IMR-90 (cell line): ENCODE data around the gene PGLYRP2. TPM values are rescaled to one million over a fixed set of nuclear protein-coding genes. Genes with fewer than 3 reads are reported as not detected.

Experiments
- ATAC-seq: fragments of 200-7000 bp; cut with Tn5 transposase; 2 replicates; pipeline ENCODE4 v1.9.1; 2020; ENCODE audit warnings: low read depth, mild to moderate bottlenecking, moderate library complexity
- BruUV-seq: library from RNA; stranded (reverse); fragments of 400-500 nt; replicated peaks from 2 replicates; lab custom pipeline; 2021; lab: Mats Ljungman, UMichigan
- CTCF ChIA-PET: fragments of 300-600 bp; formaldehyde crosslinking; extraction: SDS; loops from one replicate; lab custom pipeline; 2021; ENCODE audit warnings: antibody characterized with exemption; lab: Yijun Ruan, JAX
- POLR2A ChIA-PET: fragments of 300-600 bp; sonication (Branson Sonifier 250); formaldehyde crosslinking; loops from one replicate; lab custom pipeline; 2022; ENCODE audit warnings: antibody characterized with exemption; ENCODE audit not compliant: unreplicated experiment; lab: Charles Lee
- DNase-seq: peaks from one replicate; pipeline ENCODE4 v3.0.0; 2013
- H2AFZ ChIP-seq: replicated peaks from 2 replicates; pipeline ENCODE3; 2013; ENCODE audit warnings: low read length, mild to moderate bottlenecking; ENCODE audit not compliant: poor library complexity
- H2AK5ac ChIP-seq: 2 replicates; pipeline ENCODE4 v1.6.1; 2013; ENCODE audit warnings: low read depth, low read length, inconsistent platforms
- H2AK9ac ChIP-seq: replicated peaks from 2 replicates; pipeline ENCODE3; 2013; ENCODE audit warnings: mild to moderate bottlenecking, low read depth, low read length, moderate library complexity; ENCODE audit not compliant: poor library complexity
- H2BK120ac ChIP-seq: 2 replicates; pipeline ENCODE4 v1.6.1; 2013; ENCODE audit warnings: low read depth, low read length, inconsistent platforms
- H2BK15ac ChIP-seq: 3 replicates; pipeline ENCODE4 v1.6.1; 2013; ENCODE audit warnings: low read depth, low read length, inconsistent platforms
- H2BK20ac ChIP-seq: 2 replicates; pipeline ENCODE4 v1.6.1; 2013; ENCODE audit warnings: low read depth, mild to moderate bottlenecking, inconsistent platforms, low read length, moderate library complexity
- H2BK5ac ChIP-seq: 2 replicates; pipeline ENCODE4 v1.6.1; 2013; ENCODE audit warnings: mild to moderate bottlenecking, low read depth, low read length, inconsistent platforms; ENCODE audit not compliant: poor library complexity, severe bottlenecking
- H3K14ac ChIP-seq: replicated peaks from 2 replicates; pipeline ENCODE4 v1.6.1; 2013; ENCODE audit warnings: low read depth, low read length, inconsistent platforms
- H3K18ac ChIP-seq: 2 replicates; pipeline ENCODE4 v1.6.1; 2013; ENCODE audit warnings: low read depth, low read length, control low read depth
- H3K23ac ChIP-seq: 2 replicates; pipeline ENCODE4 v1.6.1; 2013; ENCODE audit warnings: low read depth, low read length, inconsistent platforms
- H3K27ac ChIP-seq: 2 replicates; pipeline ENCODE4 v1.5.1; 2013; ENCODE audit warnings: mild to moderate bottlenecking, control low read depth, low read length; ENCODE audit not compliant: insufficient read depth
- H3K27me3 ChIP-seq: 2 replicates; pipeline ENCODE4 v1.6.1; 2013; ENCODE audit warnings: low read length; ENCODE audit not compliant: control insufficient read depth, insufficient read depth
- H3K36me3 ChIP-seq: 2 replicates; pipeline ENCODE4 v1.6.1; 2013; ENCODE audit warnings: low read length, mixed read lengths; ENCODE audit not compliant: control insufficient read depth, insufficient read depth
- H3K4ac ChIP-seq: 2 replicates; pipeline ENCODE4 v1.6.1; 2013; ENCODE audit warnings: low read depth, low read length, inconsistent platforms
- H3K4me1 ChIP-seq: 2 replicates; pipeline ENCODE4 v1.6.1; 2013; ENCODE audit warnings: low read length, mixed read lengths; ENCODE audit not compliant: control insufficient read depth, insufficient read depth
- H3K4me2 ChIP-seq: 2 replicates; pipeline ENCODE4 v1.6.1; 2013; ENCODE audit warnings: low read depth, mild to moderate bottlenecking, control low read depth, low read length, moderate library complexity
- H3K4me3 ChIP-seq: 2 replicates; pipeline ENCODE4 v1.5.1; 2013; ENCODE audit warnings: low read depth, mild to moderate bottlenecking, control low read depth, low read length, moderate library complexity; ENCODE audit not compliant: insufficient read depth
- H3K56ac ChIP-seq: 2 replicates; pipeline ENCODE4 v1.6.1; 2013; ENCODE audit warnings: low read length, inconsistent platforms; ENCODE audit not compliant: insufficient read depth; ENCODE audit errors: extremely low read depth
- H3K79me1 ChIP-seq, 2 experiments: 2 replicates each; pipeline ENCODE4 v1.6.1; 2013; ENCODE audit warnings: low read length in 2 of 2, inconsistent platforms in 1 of 2, low read depth in 1 of 2
- H3K9ac ChIP-seq: 2 replicates; pipeline ENCODE4 v1.6.1; 2013; ENCODE audit warnings: low read depth, low read length, control low read depth
- H3K9me1 ChIP-seq: 2 replicates; pipeline ENCODE4 v1.6.1; 2013; ENCODE audit warnings: low read length, inconsistent platforms; ENCODE audit not compliant: insufficient read depth
- H3K9me3 ChIP-seq: 2 replicates; pipeline ENCODE4 v1.6.1; 2013; ENCODE audit warnings: low read length; ENCODE audit not compliant: control insufficient read depth, insufficient read depth
- H4K20me1 ChIP-seq: 2 replicates; pipeline ENCODE4 v1.6.1; 2013; ENCODE audit warnings: low read length, inconsistent platforms; ENCODE audit not compliant: insufficient read depth
- H4K5ac ChIP-seq: 2 replicates; pipeline ENCODE4 v1.6.1; 2013; ENCODE audit warnings: mild to moderate bottlenecking, low read depth, low read length, control low read depth
- H4K8ac ChIP-seq, 2 experiments: 2 replicates each; pipeline ENCODE4 v1.6.1; 2013; ENCODE audit warnings: low read depth in 2 of 2, low read length in 2 of 2, control low read depth in 1 of 2, inconsistent platforms in 1 of 2
- H4K91ac ChIP-seq: 2 replicates; pipeline ENCODE4 v1.6.1; 2013; ENCODE audit warnings: low read depth, low read length, inconsistent platforms; ENCODE audit not compliant: insufficient read depth
- BHLHE40 ChIP-seq: fragments of 150-350 bp; IDR thresholded peaks from 2 replicates; pipeline ENCODE4 v1.6.1; 2016; ENCODE audit warnings: mild to moderate bottlenecking, low read depth, low read length
- CEBPB ChIP-seq: IDR thresholded peaks from 2 replicates; pipeline ENCODE4 v1.6.1; 2012; ENCODE audit warnings: low read depth, low read length, improper control_type of control experiment
- CHD1 ChIP-seq: IDR thresholded peaks from 2 replicates; pipeline ENCODE4 v1.6.1; 2012; ENCODE audit warnings: low read depth, low read length, improper control_type of control experiment
- CTCF ChIP-seq: conservative IDR thresholded peaks from 2 replicates; pipeline ENCODE4 v1.5.1; 2012; ENCODE audit warnings: mild to moderate bottlenecking, low read depth, low read length, improper control_type of control experiment
- FOS ChIP-seq: fragments of 150-350 bp; IDR thresholded peaks from 2 replicates; pipeline ENCODE4 v1.6.1; 2016; ENCODE audit warnings: low read depth, low read length
- MAFK ChIP-seq: IDR thresholded peaks from 2 replicates; pipeline ENCODE4 v1.6.1; 2012; ENCODE audit warnings: low read depth, low read length, improper control_type of control experiment
- MAZ ChIP-seq: IDR thresholded peaks from 2 replicates; pipeline ENCODE4 v1.6.1; 2012; ENCODE audit warnings: low read depth, mild to moderate bottlenecking, low read length, improper control_type of control experiment, moderate library complexity, borderline replicate concordance
- MXI1 ChIP-seq: IDR thresholded peaks from 2 replicates; pipeline ENCODE4 v1.6.1; 2012; ENCODE audit warnings: low read depth, mild to moderate bottlenecking, low read length, moderate library complexity, borderline replicate concordance
- NFE2L2 ChIP-seq: fragments of 150-350 bp; IDR thresholded peaks from 2 replicates; pipeline ENCODE4 v1.6.1; 2016; ENCODE audit warnings: low read depth, mild to moderate bottlenecking, low read length
- POLR2A ChIP-seq: IDR thresholded peaks from 2 replicates; pipeline ENCODE4 v1.6.1; 2012; ENCODE audit warnings: mild to moderate bottlenecking, low read depth, low read length
- RAD21 ChIP-seq: IDR thresholded peaks from 2 replicates; pipeline ENCODE4 v1.6.1; 2012; ENCODE audit warnings: low read length, improper control_type of control experiment
- RCOR1 ChIP-seq: IDR thresholded peaks from 2 replicates; pipeline ENCODE4 v1.6.1; 2012; ENCODE audit warnings: mild to moderate bottlenecking, low read length, improper control_type of control experiment; ENCODE audit not compliant: insufficient replicate concordance
- RFX5 ChIP-seq: IDR thresholded peaks from 2 replicates; pipeline ENCODE4 v1.8.0; 2012; ENCODE audit warnings: low read depth, mild to moderate bottlenecking, low read length, moderate library complexity
- SMC3 ChIP-seq: fragments of 150-350 bp; IDR thresholded peaks from 2 replicates; pipeline ENCODE4 v1.6.1; 2016; ENCODE audit warnings: low read depth, mild to moderate bottlenecking, antibody characterized with exemption, low read length, moderate library complexity
- USF2 ChIP-seq: fragments of 150-350 bp; IDR thresholded peaks from 2 replicates; pipeline ENCODE4 v1.6.1; 2017; ENCODE audit warnings: mild to moderate bottlenecking, antibody characterized with exemption, low read length, low read depth
- WGBS, 2 experiments: methylation state at CpG; one replicate each; pipeline versions ENCODE4 v1.1.5 to v1.1.7; 2013; ENCODE audit warnings: missing lambda C conversion rate in 2 of 2; ENCODE audit not compliant: insufficient read length in 1 of 2; ENCODE audit errors: extremely low coverage in 2 of 2; 5-methylcytosine and 5-hydroxymethylcytosine counted together
- dilution Hi-C: fragments of 300-500 bp; cut with HindIII; formaldehyde crosslinking; loops from one replicate; pipeline ENCODE4 v1.14.3; 2018; ENCODE audit warnings: low sequenced_read_pairs; ENCODE audit not compliant: unreplicated experiment
- in situ Hi-C: fragments of 300-500 bp; cut with MboI; formaldehyde crosslinking; loops from 3 replicates; pipeline ENCODE4 v1.14.3; 2019; ENCODE audit warnings: low sequenced_read_pairs, inconsistent platforms, mixed read lengths
- intact Hi-C: fragments of 100-400 bp; cut with micrococcal nuclease; formaldehyde crosslinking; loops from 2 replicates; pipeline ENCODE4 v1.10.0; 2022
- polyA plus RNA-seq, 3 experiments: library from polyadenylated mRNA; depleted of rRNA; stranded (reverse); fragments of >200 nt; gene quantifications; 2 replicates each; pipeline ENCODE4 v1.2.3, GENCODE V29; 2012; ENCODE audit warnings: low replicate concordance in 1 of 3
- total RNA-seq: library from RNA; depleted of rRNA; stranded (reverse); fragments of >200 nt; gene quantifications from 2 replicates; pipeline ENCODE4 v1.2.3, GENCODE V29; 2012
- TF ChIP-seq, protein P1 (sequence below): fragments of 150-350 bp; IDR thresholded peaks from 2 replicates; pipeline ENCODE4 v1.6.1; 2016; ENCODE audit warnings: low read depth, mild to moderate bottlenecking, low read length, moderate library complexity, borderline replicate concordance

The PGLYRP2 gene
- total and polyA plus RNA-seq, 2 of the 4 experiments (the other 2 are of a cell fraction) = not detected

DNA sequence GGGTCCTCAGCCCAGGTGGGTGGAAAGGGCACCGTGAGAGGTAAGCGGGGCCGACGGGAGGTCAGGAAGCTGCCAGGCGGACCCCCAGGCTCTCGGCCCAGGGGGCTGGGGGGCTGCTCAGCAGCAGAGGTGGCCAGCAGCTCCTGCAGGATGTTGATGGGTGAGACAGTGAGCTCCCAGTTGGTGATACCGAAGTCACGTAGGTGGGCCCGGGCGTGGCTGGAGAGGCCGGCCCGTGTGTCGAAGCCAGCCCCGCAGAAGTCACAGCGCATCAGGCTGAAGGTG, 42.5 kb downstream of the PGLYRP2 start:
- dilution Hi-C loops (no loop called here), intact Hi-C loops (loop anchor here (5.0 kb wide), 1 partner anchor 344 kb away; no protein-coding TSS in a partner anchor), in situ Hi-C loops (loop anchor here (25.0 kb wide), 1 partner anchor 874 kb away; the partner anchor contains the start of gene NDUFB7)
- Histone ChIP-seq H2BK5ac (no peak overlapping the region), H3K9ac (no peak overlapping the region), H3K56ac (no peak overlapping the region), H2BK20ac (no peak overlapping the region), H3K79me1 (peaks cover 2 to 4% of the 10 kb centered on the region in 2 experiments; a peak in 1 of 4 replicates), H3K27ac (no peak overlapping the region; the same call in 1 of the 2 replicates), H4K5ac (peak overlapping the region; percentile 54; the same call in 1 of the 2 replicates), H3K14ac (no peak overlapping the region), H3K4me2 (no peak overlapping the region), H3K23ac (no peak overlapping the region), H3K4me3 (no peak overlapping the region), H4K91ac (no peak overlapping the region), H3K4ac (0 out of 2 replicates have a peak overlapping the region, but pooled peaks have one; percentile 12), H3K27me3 (no peaks in the 10 kb centered on the region), H2BK120ac (no peak overlapping the region), H3K9me3 (no peaks in the 10 kb centered on the region), H3K4me1 (peaks cover 17% of the 10 kb centered on the region), H3K18ac (no peak overlapping the region; the same call in 1 of the 2 replicates), H2BK15ac (no peak overlapping the region), H2AFZ (peak overlapping the region; percentile 32), H4K20me1 (0 out of 2 replicates have a peak, but pooled peaks cover 2% of the 10 kb centered on the region), H2AK9ac (peak overlapping the region; percentile 72), H3K9me1 (0 out of 2 replicates have a peak, but pooled peaks cover 5% of the 10 kb centered on the region), H4K8ac (no peak overlapping the region), H2AK5ac (peak overlapping the region; percentile 78), H3K36me3 (no peaks in the 10 kb centered on the region)
- no TSS peak for BruUV-seq
- ATAC-seq (no peak), DNase-seq (no peak)
- CTCF ChIA-PET = interaction anchor here (0.6 to 1.5 kb wide), 3 partner anchors 18 to 260 kb away, joined by 3 to 7 read pairs (median 4); partner anchors contain the start of gene AKAP8L
- WGBS, 2 experiments = 97% methylated on average over 6 of the region's 15 CpGs; no CpG with 5 or more reads in 1 of the 2 experiments
- TF ChIP-seq CEBPB (no peak), USF2 (no peak), RAD21 (no peak), CHD1 (no peak), MAFK (no peak), POLR2A (no peak), MAZ (no peak), SMC3 (no peak), MXI1 (no peak), RFX5 (no peak), NFE2L2 (no peak), CTCF (no peak), RCOR1 (no peak), BHLHE40 (no peak), FOS (no peak)
- TF ChIP-seq, protein P1, sequence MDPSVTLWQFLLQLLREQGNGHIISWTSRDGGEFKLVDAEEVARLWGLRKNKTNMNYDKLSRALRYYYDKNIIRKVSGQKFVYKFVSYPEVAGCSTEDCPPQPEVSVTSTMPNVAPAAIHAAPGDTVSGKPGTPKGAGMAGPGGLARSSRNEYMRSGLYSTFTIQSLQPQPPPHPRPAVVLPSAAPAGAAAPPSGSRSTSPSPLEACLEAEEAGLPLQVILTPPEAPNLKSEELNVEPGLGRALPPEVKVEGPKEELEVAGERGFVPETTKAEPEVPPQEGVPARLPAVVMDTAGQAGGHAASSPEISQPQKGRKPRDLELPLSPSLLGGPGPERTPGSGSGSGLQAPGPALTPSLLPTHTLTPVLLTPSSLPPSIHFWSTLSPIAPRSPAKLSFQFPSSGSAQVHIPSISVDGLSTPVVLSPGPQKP = no peak
- POLR2A ChIA-PET = no interaction called here
